HepG2 (cell line): ENCODE measurements around the gene ARHGAP5. TPM values are rescaled to one million over a fixed set of nuclear protein-coding genes. Genes with fewer than 3 reads are reported as not detected.

Experiments used
- HOXA3 ChIP-seq: sonication (generic); formaldehyde crosslinking; IDR thresholded peaks from 2 replicates; pipeline ENCODE4 v1.5.0; 2020; ENCODE audit warnings: missing genetic modification reagents
- SMAD3 ChIP-seq: sonication (generic); formaldehyde crosslinking; IDR thresholded peaks from 2 replicates; pipeline ENCODE4 v1.4.0; 2020; ENCODE audit warnings: missing genetic modification reagents
- TBX3 ChIP-seq: fragments of 450-650 bp; IDR thresholded peaks from 2 replicates; pipeline ENCODE4 v1.6.1; 2017; ENCODE audit warnings: antibody characterized with exemption, mild to moderate bottlenecking, inconsistent platforms, borderline replicate concordance
- TCF12 ChIP-seq, 2 experiments: fragments of 450-650 bp in 1 of 2; sonication (generic) in 1 of 2; formaldehyde crosslinking in 1 of 2; IDR thresholded peaks; 2 replicates each; pipeline versions ENCODE4 v1.6.1 to v1.8.0; 2017 to 2022; ENCODE audit warnings: antibody characterized with exemption in 1 of 2, mild to moderate bottlenecking in 1 of 2, missing genetic modification reagents in 1 of 2, moderate library complexity in 1 of 2
- YEATS4 ChIP-seq: sonication (generic); formaldehyde crosslinking; IDR thresholded peaks from 2 replicates; pipeline ENCODE4 v1.4.0; 2020; ENCODE audit warnings: missing genetic modification reagents, borderline replicate concordance
- YY1 ChIP-seq: IDR thresholded peaks from 2 replicates; pipeline ENCODE4 v1.6.1; 2011; ENCODE audit warnings: low read length, low read depth, moderate library complexity, mild to moderate bottlenecking; ENCODE audit not compliant: insufficient read depth, insufficient replicate concordance
- ZFYVE20 ChIP-seq: sonication (generic); formaldehyde crosslinking; IDR thresholded peaks from 2 replicates; pipeline ENCODE4 v1.8.0; 2023; ENCODE audit warnings: low read depth, mild to moderate bottlenecking, moderate library complexity, missing genetic modification reagents, borderline replicate concordance
- ZNF33B ChIP-seq: sonication (generic); formaldehyde crosslinking; IDR thresholded peaks from 2 replicates; pipeline ENCODE4 v1.5.1; 2020; ENCODE audit warnings: mild to moderate bottlenecking, missing genetic modification reagents
- ZNF562 ChIP-seq: sonication (generic); formaldehyde crosslinking; IDR thresholded peaks from 2 replicates; pipeline ENCODE4 v1.8.0; 2022; ENCODE audit warnings: missing genetic modification reagents, borderline replicate concordance
- ZNF816 ChIP-seq: sonication (generic); formaldehyde crosslinking; IDR thresholded peaks from 2 replicates; pipeline ENCODE4 v1.8.0; 2022; ENCODE audit warnings: missing genetic modification reagents, mild to moderate bottlenecking, borderline replicate concordance
- ZZZ3 ChIP-seq: sonication (generic); formaldehyde crosslinking; IDR thresholded peaks from 2 replicates; pipeline ENCODE4 v1.4.0; 2020; ENCODE audit warnings: missing genetic modification reagents, mild to moderate bottlenecking, borderline replicate concordance
- polyA plus RNA-seq, 8 experiments: library from polyadenylated mRNA; depleted of rRNA in 3 of 8; stranded (reverse) in 7 of 8; unstranded in 1 of 8; fragments of >200 nt; fragmentation: Illumina TruSeq in 4 of 8; extraction: Trizol in 4 of 8; gene quantifications; 2 replicates each; pipeline versions ENCODE4 v1.2.1 to v1.2.3, GENCODE V29; 2011 to 2016; ENCODE audit warnings: low read depth in 4 of 8, missing spikeins in 1 of 8, mixed read lengths in 1 of 8; ENCODE audit not compliant: insufficient read depth in 1 of 8
- total RNA-seq, 5 experiments: library from RNA; depleted of rRNA; stranded (reverse); fragments of >200 nt; fragmentation: Illumina TruSeq; extraction: Trizol; gene quantifications; 2 replicates each; pipeline ENCODE4 v1.2.3, GENCODE V29; 2016; ENCODE audit warnings: low read depth in 1 of 5
- TF ChIP-seq, protein P1 (sequence below): sonication (generic); formaldehyde crosslinking; IDR thresholded peaks from 2 replicates; pipeline ENCODE4 v1.5.0; 2020; ENCODE audit warnings: mild to moderate bottlenecking, missing genetic modification reagents, borderline replicate concordance
- TF ChIP-seq, protein P2 (sequence below): sonication (generic); formaldehyde crosslinking; IDR thresholded peaks from 2 replicates; pipeline ENCODE4 v1.4.0; 2020; ENCODE audit warnings: missing genetic modification reagents, borderline replicate concordance
- TF ChIP-seq, protein P3 (sequence below): sonication (generic); formaldehyde crosslinking; IDR thresholded peaks from 2 replicates; pipeline ENCODE4 v1.9.0; 2021; ENCODE audit warnings: mild to moderate bottlenecking, missing genetic modification reagents
- TF ChIP-seq, protein P4 (sequence below): sonication (generic); formaldehyde crosslinking; IDR thresholded peaks from 2 replicates; pipeline ENCODE4 v1.5.0; 2020; ENCODE audit warnings: missing genetic modification reagents

ARHGAP5 gene
- total and polyA plus RNA-seq, 2 of the 13 experiments (the other 11 are each of a cell fraction or from before 2014, with no cell fraction given): 33.7 to 144 TPM

DNA sequence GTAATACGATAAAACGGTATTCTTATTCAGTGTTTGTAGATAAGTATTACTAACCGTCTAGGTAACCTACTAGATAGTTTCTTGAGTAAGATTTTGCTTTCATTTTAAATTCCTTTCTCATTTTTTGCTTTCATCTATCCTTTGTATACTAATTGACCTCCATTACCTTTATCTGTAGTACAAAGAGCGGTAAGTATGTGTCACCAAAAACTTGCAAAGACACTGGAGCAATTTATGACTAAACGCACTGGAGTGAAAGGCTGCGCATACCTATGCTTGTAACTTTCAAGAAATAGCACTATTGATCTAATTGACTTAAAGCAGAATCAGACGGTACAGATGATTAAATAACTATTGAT is 1.7 kb downstream of the ARHGAP5 start (continued):
- TF ChIP-seq, protein P1, sequence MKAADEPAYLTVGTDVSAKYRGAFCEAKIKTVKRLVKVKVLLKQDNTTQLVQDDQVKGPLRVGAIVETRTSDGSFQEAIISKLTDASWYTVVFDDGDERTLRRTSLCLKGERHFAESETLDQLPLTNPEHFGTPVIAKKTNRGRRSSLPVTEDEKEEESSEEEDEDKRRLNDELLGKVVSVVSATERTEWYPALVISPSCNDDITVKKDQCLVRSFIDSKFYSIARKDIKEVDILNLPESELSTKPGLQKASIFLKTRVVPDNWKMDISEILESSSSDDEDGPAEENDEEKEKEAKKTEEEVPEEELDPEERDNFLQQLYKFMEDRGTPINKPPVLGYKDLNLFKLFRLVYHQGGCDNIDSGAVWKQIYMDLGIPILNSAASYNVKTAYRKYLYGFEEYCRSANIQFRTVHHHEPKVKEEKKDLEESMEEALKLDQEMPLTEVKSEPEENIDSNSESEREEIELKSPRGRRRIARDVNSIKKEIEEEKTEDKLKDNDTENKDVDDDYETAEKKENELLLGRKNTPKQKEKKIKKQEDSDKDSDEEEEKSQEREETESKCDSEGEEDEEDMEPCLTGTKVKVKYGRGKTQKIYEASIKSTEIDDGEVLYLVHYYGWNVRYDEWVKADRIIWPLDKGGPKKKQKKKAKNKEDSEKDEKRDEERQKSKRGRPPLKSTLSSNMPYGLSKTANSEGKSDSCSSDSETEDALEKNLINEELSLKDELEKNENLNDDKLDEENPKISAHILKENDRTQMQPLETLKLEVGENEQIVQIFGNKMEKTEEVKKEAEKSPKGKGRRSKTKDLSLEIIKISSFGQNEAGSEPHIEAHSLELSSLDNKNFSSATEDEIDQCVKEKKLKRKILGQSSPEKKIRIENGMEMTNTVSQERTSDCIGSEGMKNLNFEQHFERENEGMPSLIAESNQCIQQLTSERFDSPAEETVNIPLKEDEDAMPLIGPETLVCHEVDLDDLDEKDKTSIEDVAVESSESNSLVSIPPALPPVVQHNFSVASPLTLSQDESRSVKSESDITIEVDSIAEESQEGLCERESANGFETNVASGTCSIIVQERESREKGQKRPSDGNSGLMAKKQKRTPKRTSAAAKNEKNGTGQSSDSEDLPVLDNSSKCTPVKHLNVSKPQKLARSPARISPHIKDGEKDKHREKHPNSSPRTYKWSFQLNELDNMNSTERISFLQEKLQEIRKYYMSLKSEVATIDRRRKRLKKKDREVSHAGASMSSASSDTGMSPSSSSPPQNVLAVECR (CRISPR knock-in tag): no peak
- TF ChIP-seq YY1 (peak; percentile 1), ZNF33B (no peak), SMAD3 (CRISPR knock-in tag) (0 out of 2 replicates have a peak, but pooled peaks have one; percentile 8), HOXA3 (CRISPR knock-in tag) (no peak), YEATS4 (CRISPR knock-in tag) (no peak), ZZZ3 (no peak), TBX3 (peak; percentile 72; the same call in 1 of the 2 replicates), ZFYVE20 (CRISPR knock-in tag) (no peak), ZNF816 (CRISPR knock-in tag) (no peak), ZNF562 (CRISPR knock-in tag) (no peak), TCF12 (IDR thresholded peaks at IDR 0.05) (no peak), TCF12 (CRISPR knock-in tag; IDR thresholded peaks at IDR 0.05) (no peak)
- TF ChIP-seq, protein P2, sequence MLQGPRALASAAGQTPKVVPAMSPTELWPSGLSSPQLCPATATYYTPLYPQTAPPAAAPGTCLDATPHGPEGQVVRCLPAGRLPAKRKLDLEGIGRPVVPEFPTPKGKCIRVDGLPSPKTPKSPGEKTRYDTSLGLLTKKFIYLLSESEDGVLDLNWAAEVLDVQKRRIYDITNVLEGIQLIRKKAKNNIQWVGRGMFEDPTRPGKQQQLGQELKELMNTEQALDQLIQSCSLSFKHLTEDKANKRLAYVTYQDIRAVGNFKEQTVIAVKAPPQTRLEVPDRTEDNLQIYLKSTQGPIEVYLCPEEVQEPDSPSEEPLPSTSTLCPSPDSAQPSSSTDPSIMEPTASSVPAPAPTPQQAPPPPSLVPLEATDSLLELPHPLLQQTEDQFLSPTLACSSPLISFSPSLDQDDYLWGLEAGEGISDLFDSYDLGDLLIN: no peak
- TF ChIP-seq, protein P3, sequence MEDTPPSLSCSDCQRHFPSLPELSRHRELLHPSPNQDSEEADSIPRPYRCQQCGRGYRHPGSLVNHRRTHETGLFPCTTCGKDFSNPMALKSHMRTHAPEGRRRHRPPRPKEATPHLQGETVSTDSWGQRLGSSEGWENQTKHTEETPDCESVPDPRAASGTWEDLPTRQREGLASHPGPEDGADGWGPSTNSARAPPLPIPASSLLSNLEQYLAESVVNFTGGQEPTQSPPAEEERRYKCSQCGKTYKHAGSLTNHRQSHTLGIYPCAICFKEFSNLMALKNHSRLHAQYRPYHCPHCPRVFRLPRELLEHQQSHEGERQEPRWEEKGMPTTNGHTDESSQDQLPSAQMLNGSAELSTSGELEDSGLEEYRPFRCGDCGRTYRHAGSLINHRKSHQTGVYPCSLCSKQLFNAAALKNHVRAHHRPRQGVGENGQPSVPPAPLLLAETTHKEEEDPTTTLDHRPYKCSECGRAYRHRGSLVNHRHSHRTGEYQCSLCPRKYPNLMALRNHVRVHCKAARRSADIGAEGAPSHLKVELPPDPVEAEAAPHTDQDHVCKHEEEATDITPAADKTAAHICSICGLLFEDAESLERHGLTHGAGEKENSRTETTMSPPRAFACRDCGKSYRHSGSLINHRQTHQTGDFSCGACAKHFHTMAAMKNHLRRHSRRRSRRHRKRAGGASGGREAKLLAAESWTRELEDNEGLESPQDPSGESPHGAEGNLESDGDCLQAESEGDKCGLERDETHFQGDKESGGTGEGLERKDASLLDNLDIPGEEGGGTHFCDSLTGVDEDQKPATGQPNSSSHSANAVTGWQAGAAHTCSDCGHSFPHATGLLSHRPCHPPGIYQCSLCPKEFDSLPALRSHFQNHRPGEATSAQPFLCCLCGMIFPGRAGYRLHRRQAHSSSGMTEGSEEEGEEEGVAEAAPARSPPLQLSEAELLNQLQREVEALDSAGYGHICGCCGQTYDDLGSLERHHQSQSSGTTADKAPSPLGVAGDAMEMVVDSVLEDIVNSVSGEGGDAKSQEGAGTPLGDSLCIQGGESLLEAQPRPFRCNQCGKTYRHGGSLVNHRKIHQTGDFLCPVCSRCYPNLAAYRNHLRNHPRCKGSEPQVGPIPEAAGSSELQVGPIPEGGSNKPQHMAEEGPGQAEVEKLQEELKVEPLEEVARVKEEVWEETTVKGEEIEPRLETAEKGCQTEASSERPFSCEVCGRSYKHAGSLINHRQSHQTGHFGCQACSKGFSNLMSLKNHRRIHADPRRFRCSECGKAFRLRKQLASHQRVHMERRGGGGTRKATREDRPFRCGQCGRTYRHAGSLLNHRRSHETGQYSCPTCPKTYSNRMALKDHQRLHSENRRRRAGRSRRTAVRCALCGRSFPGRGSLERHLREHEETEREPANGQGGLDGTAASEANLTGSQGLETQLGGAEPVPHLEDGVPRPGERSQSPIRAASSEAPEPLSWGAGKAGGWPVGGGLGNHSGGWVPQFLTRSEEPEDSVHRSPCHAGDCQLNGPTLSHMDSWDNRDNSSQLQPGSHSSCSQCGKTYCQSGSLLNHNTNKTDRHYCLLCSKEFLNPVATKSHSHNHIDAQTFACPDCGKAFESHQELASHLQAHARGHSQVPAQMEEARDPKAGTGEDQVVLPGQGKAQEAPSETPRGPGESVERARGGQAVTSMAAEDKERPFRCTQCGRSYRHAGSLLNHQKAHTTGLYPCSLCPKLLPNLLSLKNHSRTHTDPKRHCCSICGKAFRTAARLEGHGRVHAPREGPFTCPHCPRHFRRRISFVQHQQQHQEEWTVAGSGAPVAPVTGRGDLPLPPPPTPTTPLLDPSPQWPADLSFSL (CRISPR knock-in tag): peak; percentile 56; the same call in 1 of the 2 replicates
- TF ChIP-seq, protein P4, sequence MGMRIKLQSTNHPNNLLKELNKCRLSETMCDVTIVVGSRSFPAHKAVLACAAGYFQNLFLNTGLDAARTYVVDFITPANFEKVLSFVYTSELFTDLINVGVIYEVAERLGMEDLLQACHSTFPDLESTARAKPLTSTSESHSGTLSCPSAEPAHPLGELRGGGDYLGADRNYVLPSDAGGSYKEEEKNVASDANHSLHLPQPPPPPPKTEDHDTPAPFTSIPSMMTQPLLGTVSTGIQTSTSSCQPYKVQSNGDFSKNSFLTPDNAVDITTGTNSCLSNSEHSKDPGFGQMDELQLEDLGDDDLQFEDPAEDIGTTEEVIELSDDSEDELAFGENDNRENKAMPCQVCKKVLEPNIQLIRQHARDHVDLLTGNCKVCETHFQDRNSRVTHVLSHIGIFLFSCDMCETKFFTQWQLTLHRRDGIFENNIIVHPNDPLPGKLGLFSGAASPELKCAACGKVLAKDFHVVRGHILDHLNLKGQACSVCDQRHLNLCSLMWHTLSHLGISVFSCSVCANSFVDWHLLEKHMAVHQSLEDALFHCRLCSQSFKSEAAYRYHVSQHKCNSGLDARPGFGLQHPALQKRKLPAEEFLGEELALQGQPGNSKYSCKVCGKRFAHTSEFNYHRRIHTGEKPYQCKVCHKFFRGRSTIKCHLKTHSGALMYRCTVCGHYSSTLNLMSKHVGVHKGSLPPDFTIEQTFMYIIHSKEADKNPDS (CRISPR knock-in tag): no peak
